HG02885 (cell line): ENCODE results near the gene CLEC16A.
"Not testable (repeated sequence)": the region's sequence is repeated elsewhere in the genome, so short reads cannot be mapped to it uniquely, and the experiment has no call there.

Source experiments
- ATAC-seq: cut with Tn5 transposase; IDR thresholded peaks from one replicate; pipeline ENCODE4 v1.9.1; 2021; ENCODE audit warnings: mild to moderate bottlenecking; ENCODE audit not compliant: unreplicated experiment, poor library complexity

The CLEC16A gene

GRCh38 chr16:10964039-10964890, 19.9 kb downstream of the CLEC16A start:
- ATAC-seq = peak; percentile 56

GRCh38 chr16:10964891-10965326, 20.5 kb downstream of the CLEC16A start:
- ATAC-seq = peak; percentile 63

GRCh38 chr16:10965440-10966061, 21.2 kb downstream of the CLEC16A start:
- peak; percentile 62 for ATAC-seq

GRCh38 chr16:10966129-10966528, 21.8 kb downstream of the CLEC16A start:
- ATAC-seq = no peak

GRCh38 chr16:10966559-10966958, 22.2 kb downstream of the CLEC16A start:
- not testable (repeated sequence) for ATAC-seq

- no peak for ATAC-seq
Measured at GRCh38 chr16:10967986-10968385, 23.6 kb downstream of the CLEC16A start.

- ATAC-seq = no peak
Measured at GRCh38 chr16:10968498-10968897, 24.1 kb downstream of the CLEC16A start.

- no peak for ATAC-seq
Measured at GRCh38 chr16:10969615-10970014, 25.3 kb downstream of the CLEC16A start.

- no peak for ATAC-seq
Measured at GRCh38 chr16:10970065-10970464, 25.7 kb downstream of the CLEC16A start.

- no peak for ATAC-seq
Measured at GRCh38 chr16:10971560-10971961, 27.2 kb downstream of the CLEC16A start.

- no peak for ATAC-seq
Measured at GRCh38 chr16:10972108-10972818, 27.9 kb downstream of the CLEC16A start.

GRCh38 chr16:10972819-10973464, 28.6 kb downstream of the CLEC16A start:
- ATAC-seq = no peak

- no peak for ATAC-seq
Measured at GRCh38 chr16:10976634-10977033, 32.3 kb downstream of the CLEC16A start.

GRCh38 chr16:10978124-10978523, 33.8 kb downstream of the CLEC16A start:
- ATAC-seq = no peak

- ATAC-seq = no peak
Measured at GRCh38 chr16:10978871-10979446, 34.6 kb downstream of the CLEC16A start.

GRCh38 chr16:10979717-10980601, 35.6 kb downstream of the CLEC16A start:
- no peak for ATAC-seq

- ATAC-seq = no peak
Measured at GRCh38 chr16:10980813-10981212, 36.4 kb downstream of the CLEC16A start.

GRCh38 chr16:10981697-10982216, 37.4 kb downstream of the CLEC16A start:
- ATAC-seq = no peak
